ENCODE results near the gene CLIC3. TPM values are rescaled to one million over a fixed set of nuclear protein-coding genes. Genes with fewer than 3 reads are reported as not detected.

Gene CLIC3
- total RNA-seq, 1 experiment from 2014 or later, result 6.2 TPM

- no peak overlapping the region for H3K27ac ChIP-seq (ENCODE audit: low read length)
- H3K4me3 ChIP-seq (ENCODE audit: low read depth in 2 of 2, low read length in 2 of 2), result no peak overlapping the region
- in situ Hi-C loops (cut with HindIII; ENCODE audit: low pct_unique_long_range_greater_than_20kb, low sequenced_read_pairs), result no loop called here
- intact Hi-C loops (cut with micrococcal nuclease; ENCODE audit: unreplicated experiment), result loop anchor here (10.0 kb wide), 1 partner anchor 94 kb away; the partner anchor contains the start of genes C8G and FBXW5
- POLR2A ChIA-PET, result no interaction called here
- H3K27me3 ChIP-seq (ENCODE audit: control insufficient read depth, insufficient read depth, low read length), result no peaks in the 10 kb centered on the region
- H3K36me3 ChIP-seq (ENCODE audit: control insufficient read depth, insufficient read depth, low read length), result no peaks in the 10 kb centered on the region
- no peak for DNase-seq (ENCODE audit: low read depth, low spot score)
- TF ChIP-seq TCF7L2 (IDR thresholded peaks at IDR 0.05; ENCODE audit: low read depth, low read length), result no peak
- ATAC-seq, result no peak
- no TSS peak for BruUV-seq (replicated peaks)
- CTCF ChIA-PET, result interaction anchor here (0.5 to 1.1 kb wide), 3 partner anchors 13 to 276 kb away, joined by 3 read pairs; no protein-coding TSS in a partner anchor
- peaks cover 5% of the 10 kb centered on the region for H3K4me1 ChIP-seq (ENCODE audit: control insufficient read depth, insufficient read depth, low read length)
- no peaks in the 10 kb centered on the region for H3K9me3 ChIP-seq (ENCODE audit: control insufficient read depth, insufficient read depth, low read depth, low read length)
Observed at GRCh38 chr9:137038916-137039315, 42.5 kb upstream of the CLIC3 start.

GRCh38 chr9:137037483-137037882, 41.1 kb upstream of the CLIC3 start:
- peaks cover 5% of the 10 kb centered on the region for H3K4me1 ChIP-seq (ENCODE audit: control insufficient read depth, insufficient read depth, low read length)
- no peaks in the 10 kb centered on the region for H3K36me3 ChIP-seq (ENCODE audit: control insufficient read depth, insufficient read depth, low read length)
- CTCF ChIA-PET, result interaction anchor here (0.5 kb wide), 1 partner anchor 70 kb away, joined by 8 read pairs; no protein-coding TSS in a partner anchor
- no peak overlapping the region for H3K27ac ChIP-seq (ENCODE audit: low read length)
- H3K27me3 ChIP-seq (ENCODE audit: control insufficient read depth, insufficient read depth, low read length), result no peaks in the 10 kb centered on the region
- H3K4me3 ChIP-seq (ENCODE audit: low read depth in 2 of 2, low read length in 2 of 2), result no peak overlapping the region
- DNase-seq (ENCODE audit: low read depth, low spot score) (no peak), ATAC-seq (no peak)
- in situ Hi-C loops (cut with HindIII; ENCODE audit: low pct_unique_long_range_greater_than_20kb, low sequenced_read_pairs) (no loop called here), intact Hi-C loops (cut with micrococcal nuclease; ENCODE audit: unreplicated experiment) (loop anchor here (10.0 kb wide), 1 partner anchor 93 kb away; the partner anchor contains the start of genes C8G and FBXW5)
- TF ChIP-seq CTCF (IDR thresholded peaks at IDR 0.05), result no peak
- TF ChIP-seq POLR2AphosphoS5 (IDR thresholded peaks at IDR 0.05; ENCODE audit: low read depth, low read length), result no peak
- TF ChIP-seq SIN3A (IDR thresholded peaks at IDR 0.05; ENCODE audit: borderline replicate concordance, insufficient read depth, low read depth, low read length), result no peak
- TF ChIP-seq TCF7L2 (IDR thresholded peaks at IDR 0.05; ENCODE audit: low read depth, low read length), result no peak
- TF ChIP-seq, protein P1, sequence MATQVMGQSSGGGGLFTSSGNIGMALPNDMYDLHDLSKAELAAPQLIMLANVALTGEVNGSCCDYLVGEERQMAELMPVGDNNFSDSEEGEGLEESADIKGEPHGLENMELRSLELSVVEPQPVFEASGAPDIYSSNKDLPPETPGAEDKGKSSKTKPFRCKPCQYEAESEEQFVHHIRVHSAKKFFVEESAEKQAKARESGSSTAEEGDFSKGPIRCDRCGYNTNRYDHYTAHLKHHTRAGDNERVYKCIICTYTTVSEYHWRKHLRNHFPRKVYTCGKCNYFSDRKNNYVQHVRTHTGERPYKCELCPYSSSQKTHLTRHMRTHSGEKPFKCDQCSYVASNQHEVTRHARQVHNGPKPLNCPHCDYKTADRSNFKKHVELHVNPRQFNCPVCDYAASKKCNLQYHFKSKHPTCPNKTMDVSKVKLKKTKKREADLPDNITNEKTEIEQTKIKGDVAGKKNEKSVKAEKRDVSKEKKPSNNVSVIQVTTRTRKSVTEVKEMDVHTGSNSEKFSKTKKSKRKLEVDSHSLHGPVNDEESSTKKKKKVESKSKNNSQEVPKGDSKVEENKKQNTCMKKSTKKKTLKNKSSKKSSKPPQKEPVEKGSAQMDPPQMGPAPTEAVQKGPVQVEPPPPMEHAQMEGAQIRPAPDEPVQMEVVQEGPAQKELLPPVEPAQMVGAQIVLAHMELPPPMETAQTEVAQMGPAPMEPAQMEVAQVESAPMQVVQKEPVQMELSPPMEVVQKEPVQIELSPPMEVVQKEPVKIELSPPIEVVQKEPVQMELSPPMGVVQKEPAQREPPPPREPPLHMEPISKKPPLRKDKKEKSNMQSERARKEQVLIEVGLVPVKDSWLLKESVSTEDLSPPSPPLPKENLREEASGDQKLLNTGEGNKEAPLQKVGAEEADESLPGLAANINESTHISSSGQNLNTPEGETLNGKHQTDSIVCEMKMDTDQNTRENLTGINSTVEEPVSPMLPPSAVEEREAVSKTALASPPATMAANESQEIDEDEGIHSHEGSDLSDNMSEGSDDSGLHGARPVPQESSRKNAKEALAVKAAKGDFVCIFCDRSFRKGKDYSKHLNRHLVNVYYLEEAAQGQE (IDR thresholded peaks at IDR 0.05; ENCODE audit: insufficient read depth in 1 of 2, low read depth in 2 of 2, low read length in 1 of 2), result no peak
- POLR2A ChIA-PET, result no interaction called here
- BruUV-seq (replicated peaks), result no TSS peak
- H3K9me3 ChIP-seq (ENCODE audit: control insufficient read depth, insufficient read depth, low read depth, low read length), result no peaks in the 10 kb centered on the region

GRCh38 chr9:137037035-137037434, 40.7 kb upstream of the CLIC3 start:
- ChIA-PET POLR2A (no interaction called here), CTCF (interaction anchor here (0.5 kb wide), 1 partner anchor 70 kb away, joined by 8 read pairs; no protein-coding TSS in a partner anchor)
- intact Hi-C loops (cut with micrococcal nuclease; ENCODE audit: unreplicated experiment), result loop anchor here (10.0 kb wide), 1 partner anchor 92 kb away; the partner anchor contains the start of genes C8G and FBXW5
- no peak for DNase-seq (ENCODE audit: low read depth, low spot score)
- Histone ChIP-seq H3K27ac (ENCODE audit: low read length) (no peak overlapping the region), H3K27me3 (ENCODE audit: control insufficient read depth, insufficient read depth, low read length) (no peaks in the 10 kb centered on the region), H3K36me3 (ENCODE audit: control insufficient read depth, insufficient read depth, low read length) (no peaks in the 10 kb centered on the region), H3K4me3 (ENCODE audit: low read depth in 2 of 2, low read length in 2 of 2) (no peak overlapping the region), H3K4me1 (ENCODE audit: control insufficient read depth, insufficient read depth, low read length) (peaks cover 5% of the 10 kb centered on the region), H3K9me3 (ENCODE audit: control insufficient read depth, insufficient read depth, low read depth, low read length) (no peaks in the 10 kb centered on the region)
- no TSS peak for BruUV-seq (replicated peaks)
- in situ Hi-C loops (cut with HindIII; ENCODE audit: low pct_unique_long_range_greater_than_20kb, low sequenced_read_pairs), result no loop called here
- no peak for TF ChIP-seq POLR2AphosphoS5 (IDR thresholded peaks at IDR 0.05; ENCODE audit: low read depth, low read length)
- TF ChIP-seq, protein P1 (IDR thresholded peaks at IDR 0.05; ENCODE audit: insufficient read depth in 1 of 2, low read depth in 2 of 2, low read length in 1 of 2), result no peak
- TF ChIP-seq SIN3A (IDR thresholded peaks at IDR 0.05; ENCODE audit: borderline replicate concordance, insufficient read depth, low read depth, low read length), result no peak
- TF ChIP-seq CTCF (IDR thresholded peaks at IDR 0.05), result no peak
- TF ChIP-seq TCF7L2 (IDR thresholded peaks at IDR 0.05; ENCODE audit: low read depth, low read length), result no peak
- ATAC-seq, result no peak
